IPS-NIHi7 (cell line): ENCODE results near the gene PITX1.
A peak's percentile ranks its signal among the peaks of the same experiment; 100 is the strongest.

Experiments
- DNase-seq: peaks from one replicate; pipeline ENCODE4 v3.0.0; 2012; ENCODE audit warnings: mixed read lengths; ENCODE audit errors: extremely low spot score

Gene PITX1

DNA sequence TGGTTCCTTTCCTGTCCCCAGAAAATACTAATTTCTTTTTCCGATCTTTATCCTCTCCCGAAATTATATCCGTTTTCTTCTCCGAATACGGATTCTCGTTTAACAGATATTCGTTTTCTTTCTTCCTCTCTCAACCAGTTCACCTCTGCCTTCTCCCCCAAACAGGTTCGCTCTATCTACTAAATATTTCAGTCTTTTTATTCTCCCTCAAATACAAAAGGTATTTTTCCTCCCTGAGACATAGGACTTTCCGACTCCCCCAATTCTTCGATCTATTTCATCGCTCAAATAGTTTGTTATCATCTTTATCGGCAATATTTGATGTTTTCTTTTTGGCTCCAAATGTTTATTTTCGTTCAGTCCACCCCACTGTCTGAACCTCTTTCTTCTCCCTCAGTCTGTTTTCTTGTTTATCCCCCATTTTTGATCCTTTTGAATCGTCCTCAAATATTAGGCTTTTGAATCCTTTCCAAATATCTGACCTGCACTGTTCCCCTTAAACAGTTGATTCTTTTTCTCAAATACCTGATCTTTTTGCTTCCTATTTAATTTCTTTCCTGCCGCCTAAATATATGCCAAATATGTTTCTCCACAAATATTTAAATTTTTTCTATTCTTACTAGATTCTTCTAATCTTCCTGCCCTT, 4.4 kb downstream of the PITX1 start:
- no peak for DNase-seq

DNA sequence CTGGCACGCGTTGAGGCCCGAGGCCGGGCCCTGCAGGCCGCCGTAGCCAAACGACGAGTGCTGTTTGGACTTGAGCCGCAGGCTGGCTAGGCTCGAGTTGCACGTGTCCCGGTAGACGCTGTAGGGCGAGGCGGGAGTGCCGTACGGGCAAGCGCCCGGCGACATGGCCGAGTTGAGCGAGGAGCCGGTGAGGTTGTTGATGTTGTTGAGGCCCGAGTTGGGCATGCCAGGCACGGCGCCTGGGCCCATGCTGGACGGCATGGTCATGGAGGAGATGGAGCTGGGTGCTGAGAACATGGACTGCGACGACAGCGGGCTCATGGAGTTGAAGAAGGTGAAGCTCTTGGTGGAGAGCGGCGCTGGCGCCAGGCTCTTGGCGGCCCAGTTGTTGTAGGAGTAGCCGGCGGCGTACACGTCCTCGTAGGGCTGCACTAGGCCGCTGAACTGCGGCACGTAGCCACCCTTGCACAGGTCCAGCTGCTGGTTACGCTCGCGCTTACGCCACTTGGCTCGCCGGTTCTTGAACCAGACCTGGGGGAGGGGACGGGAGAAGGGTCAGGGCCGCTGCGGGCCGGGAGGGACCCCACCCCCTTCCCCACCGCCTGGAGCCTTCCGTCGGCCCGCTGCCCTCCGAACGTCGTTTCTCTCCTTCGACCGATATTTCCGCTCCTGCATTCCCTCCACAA, 5.1 kb downstream of the PITX1 start:
- DNase-seq, result peak; percentile 52

DNA sequence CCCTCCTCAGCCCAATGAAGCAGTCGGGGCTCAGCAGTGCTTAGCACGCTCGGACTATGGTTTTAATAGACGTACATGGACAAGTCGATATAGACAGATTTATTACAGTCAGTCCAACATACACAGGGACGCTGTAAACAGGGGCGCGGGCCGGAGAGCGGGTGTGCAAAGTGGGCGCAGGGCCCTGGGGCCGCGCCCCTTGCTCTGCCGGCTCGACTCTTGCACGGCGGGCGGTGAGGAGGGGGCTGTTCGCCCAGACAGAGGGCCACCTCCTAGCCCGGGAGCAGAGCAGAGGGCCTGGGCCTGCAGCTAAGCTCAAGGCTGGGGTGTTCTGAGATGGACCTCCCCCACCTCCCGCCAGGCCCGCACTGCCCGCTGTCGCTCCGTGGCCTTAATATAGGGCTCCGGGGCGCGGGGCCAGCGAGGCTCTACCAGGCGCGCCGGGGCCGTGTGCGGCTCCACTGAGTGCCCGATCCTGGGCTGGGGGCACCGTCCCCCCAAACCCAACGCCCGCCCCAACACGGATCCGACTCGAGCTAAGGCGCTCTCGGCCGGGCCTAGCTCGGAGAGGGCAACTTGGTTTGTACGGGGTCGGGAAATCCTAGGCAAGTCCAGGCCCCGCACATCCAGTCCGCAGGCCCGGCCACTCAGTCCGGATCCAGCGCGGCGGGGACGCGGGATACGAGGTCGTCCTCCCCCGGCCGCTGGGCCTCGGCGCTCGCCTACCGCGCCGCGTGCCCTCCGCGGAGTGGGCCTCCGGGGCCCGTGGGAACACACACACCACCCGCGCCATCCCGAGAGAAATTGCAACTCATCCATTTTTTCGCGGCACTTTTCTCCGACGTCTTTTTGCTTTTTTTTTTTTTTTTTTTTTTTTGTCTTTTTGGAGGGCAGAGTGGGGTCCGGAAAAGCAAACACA, 6.1 kb downstream of the PITX1 start:
- DNase-seq, result no peak

DNA sequence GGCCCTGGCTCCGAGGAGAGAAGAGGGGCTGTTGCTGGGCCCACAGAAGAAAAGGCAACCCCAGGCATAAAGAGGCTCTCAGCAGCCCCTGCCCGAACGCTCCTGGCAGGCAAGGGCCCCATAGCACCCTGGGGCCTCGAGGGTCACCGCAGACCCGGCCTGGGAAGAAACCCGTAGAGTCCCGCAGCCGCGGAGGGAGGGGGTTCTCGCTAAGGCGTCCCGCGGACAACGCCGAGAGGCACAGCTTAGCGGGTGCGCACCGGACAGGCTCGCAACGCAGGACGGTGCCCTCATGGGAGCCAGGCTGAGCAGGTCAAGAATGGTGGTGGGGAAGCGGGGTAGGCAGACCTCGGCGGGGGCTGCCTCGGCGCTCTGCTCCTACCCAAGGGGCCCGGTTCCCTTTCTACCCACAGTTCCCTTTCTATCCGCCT, 6.7 kb downstream of the PITX1 start:
- no peak for DNase-seq

DNA sequence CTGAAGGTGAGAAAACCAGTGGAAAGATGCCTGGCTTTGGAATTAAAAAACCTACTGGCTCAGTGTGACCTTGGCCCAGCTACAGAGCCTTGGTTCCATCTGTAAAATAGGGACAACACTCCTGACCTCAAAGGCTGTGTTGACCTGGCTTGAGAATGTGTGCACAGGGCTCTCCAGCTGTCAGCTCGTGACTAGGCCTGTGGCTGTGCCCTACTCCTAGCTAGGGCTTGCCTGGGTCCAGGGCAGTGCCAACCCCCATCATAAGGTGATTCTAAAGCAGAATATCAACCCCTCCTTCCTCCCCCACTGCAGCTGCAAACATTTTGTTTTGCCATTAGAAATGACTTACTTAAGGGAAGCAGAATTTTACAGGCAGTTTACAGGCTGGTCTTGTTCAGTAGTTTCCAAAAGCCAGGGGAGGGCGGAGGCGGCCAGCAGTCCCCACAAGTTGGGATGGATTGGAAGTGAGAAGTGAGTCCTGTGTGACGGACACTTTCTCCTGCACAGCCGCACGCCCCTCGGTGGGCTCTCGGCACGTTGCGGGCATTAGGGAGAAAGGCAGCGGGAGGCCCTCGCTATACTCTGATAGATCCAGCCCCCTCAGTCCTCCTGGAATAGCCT, 7.3 kb downstream of the PITX1 start:
- no peak for DNase-seq

DNA sequence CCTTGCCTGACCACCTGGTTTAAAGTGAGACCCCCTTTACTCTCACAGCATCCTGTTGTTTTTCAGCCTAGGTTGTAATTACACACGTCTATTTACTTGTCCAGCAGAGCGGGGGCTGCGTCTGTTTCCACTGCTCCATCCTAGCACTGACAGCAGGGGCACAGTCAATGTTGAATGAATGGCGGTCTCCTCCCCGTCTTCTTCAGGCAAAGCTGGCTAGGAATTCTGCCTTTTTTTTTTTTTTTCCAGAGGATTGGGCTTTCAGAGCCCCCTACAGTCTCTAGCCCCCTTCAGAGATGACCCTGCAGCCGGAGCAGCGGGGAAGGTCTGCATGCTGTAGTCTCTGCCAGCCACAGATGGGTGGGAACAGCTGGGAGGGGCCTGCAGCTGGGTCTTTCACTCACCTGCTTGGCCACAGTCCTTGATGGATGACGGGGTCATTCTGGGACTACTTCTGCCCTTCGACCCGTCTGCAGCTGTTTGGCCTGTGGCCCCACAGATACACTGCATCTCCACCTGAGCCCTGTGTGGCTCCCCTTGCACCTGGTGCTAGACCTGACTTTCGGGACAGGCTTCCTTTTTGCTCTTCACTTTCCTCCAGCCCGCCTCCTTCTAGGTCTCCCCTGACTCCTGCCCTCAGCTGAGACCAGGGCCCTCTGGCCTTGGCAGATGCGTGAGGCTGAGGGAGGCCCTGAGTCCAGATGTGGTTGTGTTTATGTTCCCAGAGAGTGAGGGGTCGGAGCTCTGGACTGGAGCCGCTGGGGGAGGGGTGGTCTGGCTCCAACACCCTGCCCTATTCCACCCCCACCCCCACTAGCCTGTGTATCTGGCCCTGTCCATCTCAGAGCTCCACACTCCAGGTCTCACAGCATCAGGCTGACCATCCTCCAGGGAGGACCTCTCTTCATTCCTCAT, 8.0 kb downstream of the PITX1 start:
- DNase-seq, result no peak

DNA sequence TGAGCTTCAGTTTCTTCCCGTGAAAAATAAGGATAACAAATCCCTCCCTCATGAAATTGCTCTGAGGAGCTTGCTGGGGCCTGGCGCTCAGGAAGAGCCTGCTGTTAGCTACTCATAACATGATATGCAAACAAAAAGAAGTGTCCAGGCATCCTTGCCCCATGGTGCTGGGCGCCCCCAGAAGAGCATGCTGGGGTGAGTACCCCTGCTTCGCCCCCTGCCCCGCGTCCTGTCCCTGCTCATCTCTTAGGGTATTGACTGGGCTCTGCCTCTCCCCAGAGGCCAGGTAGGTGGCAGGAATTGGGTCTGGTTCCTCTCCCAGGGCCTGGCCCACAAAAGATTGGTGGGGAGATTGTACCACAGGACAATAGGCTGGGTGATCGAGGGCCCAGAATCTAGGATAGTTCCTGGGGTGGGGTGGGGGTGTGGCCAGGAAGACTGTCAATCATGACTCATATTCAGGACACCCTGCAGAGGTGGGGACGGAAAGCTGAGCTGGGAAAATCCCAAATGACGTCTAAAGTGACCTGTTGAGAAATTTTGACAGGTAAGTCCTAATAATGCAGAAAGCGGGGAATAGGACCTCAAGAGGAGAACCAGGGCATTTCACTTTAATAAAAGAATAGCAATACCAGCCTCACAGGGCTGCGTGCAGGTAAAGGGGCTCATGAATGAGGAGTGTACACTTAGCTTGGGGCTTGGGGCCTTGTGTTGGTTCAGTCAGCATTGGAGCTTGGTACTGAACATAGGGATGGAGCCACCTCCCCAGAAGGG, 8.9 kb downstream of the PITX1 start:
- no peak for DNase-seq

DNA sequence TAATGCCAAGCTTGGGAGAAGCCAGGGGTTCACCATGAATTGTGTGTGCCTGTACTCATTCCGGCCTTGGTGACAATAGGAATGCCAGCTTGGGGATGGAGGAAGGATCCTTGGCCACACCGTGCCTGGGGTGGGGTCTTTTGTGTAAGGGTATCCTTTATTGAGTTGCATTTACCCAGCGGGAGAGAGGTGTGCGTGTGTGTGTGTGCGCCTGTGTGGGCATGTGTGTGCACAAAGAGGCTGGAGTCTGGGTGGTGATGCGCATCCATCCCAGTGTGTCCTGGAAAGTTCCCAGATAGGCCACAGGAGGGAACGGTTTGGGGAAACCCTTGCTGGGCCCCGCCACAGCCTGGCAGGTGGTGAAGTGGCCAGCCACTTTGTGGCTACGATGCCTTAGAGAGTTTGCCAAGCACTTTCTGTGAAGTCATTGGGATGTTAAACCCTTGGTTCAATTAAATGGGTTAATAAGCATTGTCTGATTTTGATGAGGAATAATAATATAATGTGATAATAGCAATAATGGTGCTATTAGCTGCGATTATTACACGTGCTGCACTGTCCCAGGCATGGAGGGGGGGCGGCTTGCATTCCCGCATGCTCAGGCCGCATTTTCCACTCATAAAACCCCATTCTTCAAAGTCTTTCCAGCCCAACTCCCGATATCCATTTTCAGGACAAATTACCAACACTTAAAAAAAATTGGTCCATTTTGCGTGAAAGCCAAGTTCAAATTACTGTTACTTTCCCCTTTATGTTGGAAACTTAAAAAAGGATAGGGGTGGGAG, 13.7 kb downstream of the PITX1 start:
- no peak for DNase-seq

DNA sequence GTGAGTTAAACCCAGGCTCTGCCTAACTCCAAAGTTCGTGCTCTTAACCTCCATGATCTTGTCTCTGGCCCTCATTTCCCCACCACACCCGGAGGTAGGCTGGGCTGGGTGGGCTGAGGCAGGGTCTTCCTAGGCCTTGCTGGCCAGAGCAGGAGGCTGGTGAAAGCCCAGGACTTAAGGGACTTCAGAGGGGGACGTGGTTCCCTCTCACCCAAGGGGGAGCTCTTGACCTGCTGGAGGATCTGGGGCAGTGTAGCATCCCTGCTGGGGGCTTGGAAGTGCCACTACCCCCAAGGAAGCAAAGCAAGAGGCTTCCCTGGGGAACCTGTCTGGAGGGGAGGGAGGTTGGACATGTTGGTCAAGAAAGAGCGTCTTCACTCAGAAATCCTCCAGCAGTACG, 14.7 kb downstream of the PITX1 start:
- no peak for DNase-seq

DNA sequence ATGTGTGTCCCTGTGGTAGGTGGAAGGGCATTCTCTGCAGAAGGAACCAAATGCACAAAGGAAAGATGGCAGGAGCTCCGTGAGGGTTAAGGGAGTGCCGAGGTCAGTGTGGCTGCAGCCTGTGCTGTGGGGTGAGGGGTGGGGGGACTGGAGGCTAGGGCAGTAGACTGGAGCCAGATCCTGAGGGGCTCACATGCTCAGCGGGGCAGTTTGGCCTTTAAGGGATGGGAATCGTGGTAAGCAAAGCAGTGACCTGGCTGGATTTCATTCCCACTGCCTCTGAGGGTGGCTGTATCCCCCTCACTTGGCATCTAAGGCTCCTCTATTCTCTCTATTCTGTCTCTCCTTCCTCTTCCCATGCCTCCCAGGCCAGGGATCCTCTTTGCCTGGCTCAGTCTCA, 15.6 kb downstream of the PITX1 start:
- no peak for DNase-seq

DNA sequence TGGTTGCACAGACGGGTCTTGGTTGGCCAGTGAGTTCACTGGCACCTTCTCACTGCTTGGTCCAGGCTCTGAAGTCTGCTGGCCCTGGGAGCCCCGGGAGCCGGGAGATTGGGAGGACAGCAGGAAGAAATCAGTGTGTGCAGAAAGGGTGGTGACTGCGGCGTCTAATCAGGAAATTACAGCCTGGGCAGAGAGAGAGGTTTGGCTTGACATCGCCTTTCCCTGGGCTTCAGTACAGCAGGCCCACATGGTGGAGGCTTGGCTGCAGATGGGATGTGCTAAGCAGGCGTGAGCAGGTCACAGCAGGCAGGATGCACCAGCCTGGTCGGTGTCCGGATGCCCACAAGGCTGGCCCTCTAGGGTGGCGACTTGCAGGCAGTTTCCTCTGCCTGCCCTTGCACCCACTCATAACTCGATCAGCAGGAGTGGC, 17.2 kb downstream of the PITX1 start:
- no peak for DNase-seq

DNA sequence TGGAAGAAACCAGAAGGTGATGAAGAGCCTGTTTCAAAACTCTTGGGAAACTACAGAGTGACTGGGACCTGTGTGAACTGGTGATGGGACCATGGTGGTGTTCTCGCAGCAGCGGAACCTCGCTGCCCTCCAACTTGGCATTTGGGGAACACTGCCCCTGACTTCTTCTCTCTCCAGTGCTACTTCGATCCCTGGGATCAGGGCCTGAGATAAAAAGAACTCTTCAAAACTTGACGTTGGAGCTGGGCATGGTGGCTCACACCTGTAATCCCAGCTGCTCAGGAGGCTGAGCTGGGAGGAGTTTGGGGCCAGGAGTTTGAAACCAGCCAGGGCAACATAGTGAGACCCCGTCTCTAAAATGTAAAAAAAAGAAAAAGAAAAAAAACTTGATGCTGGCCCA, 18.1 kb downstream of the PITX1 start:
- no peak for DNase-seq

DNA sequence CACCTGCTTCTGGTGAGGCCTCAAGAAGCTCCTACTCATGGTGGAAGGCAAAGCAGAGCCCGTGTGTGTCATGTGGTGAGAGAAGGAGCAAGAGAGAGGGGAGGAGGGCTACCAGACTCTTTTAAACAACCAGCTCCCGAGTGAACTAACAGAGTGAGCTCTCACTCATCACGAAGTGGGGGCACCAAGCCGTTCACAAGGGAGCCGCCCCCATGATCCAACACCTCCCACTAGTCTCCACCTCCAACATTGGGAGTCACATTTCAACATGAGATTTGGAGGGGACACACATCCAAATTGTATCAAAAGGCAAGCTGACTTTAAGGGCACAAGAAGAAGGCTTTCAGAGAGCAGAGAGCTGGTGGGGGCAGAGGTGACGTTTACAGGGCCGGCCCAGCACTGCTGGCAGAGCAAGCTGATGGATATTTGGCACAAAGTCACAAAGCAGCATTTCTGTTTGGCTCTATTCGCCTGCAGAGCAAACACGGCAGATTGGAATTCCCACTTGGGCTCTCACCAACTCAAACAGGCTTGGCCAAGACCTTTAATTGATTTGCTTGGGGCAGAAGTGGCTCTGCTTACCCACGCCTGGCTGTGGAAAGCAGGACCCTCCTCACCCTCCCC, 20.0 kb downstream of the PITX1 start:
- no peak for DNase-seq

DNA sequence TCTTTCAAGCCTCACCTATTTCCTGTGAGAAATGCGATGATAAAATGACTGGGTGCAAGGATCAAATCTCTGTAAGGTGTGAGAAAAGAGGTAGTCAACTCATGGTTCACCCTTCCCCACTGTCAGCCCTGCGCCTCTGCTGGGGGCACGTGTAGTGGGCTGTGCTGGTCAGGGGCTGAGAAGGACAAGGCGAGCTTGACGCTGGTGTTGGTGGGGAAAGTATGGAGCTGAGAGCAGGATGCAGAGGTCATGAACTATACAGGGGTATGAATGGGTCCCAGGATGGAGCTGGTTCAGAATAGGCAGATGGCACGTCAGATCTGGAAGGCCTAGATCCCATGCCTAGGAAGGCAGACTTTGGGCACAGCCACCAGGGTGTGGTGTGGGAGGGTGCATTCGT, 20.6 kb downstream of the PITX1 start:
- no peak for DNase-seq

DNA sequence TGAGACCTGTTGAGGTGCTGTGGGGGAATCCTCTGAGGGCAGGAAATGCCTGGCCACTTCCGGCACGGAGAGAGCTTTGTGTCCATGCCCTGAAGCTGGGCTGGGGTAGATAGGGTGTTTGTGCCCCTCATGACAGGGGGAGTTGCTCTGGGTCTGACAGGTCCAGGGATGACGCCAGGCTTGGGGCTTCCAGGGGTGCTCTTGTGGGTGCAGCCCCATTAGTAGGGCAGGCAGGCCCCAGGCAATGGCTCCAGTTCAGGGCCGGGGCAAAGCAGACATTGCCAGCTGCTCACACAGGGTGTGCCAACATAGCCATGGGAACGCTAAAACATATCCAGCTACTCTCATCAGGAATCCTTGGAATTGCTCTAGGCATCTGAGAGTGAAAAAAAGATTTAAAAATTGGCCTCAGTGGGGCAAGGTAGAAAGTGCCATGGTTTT, 21.1 kb downstream of the PITX1 start:
- DNase-seq, result no peak

DNA sequence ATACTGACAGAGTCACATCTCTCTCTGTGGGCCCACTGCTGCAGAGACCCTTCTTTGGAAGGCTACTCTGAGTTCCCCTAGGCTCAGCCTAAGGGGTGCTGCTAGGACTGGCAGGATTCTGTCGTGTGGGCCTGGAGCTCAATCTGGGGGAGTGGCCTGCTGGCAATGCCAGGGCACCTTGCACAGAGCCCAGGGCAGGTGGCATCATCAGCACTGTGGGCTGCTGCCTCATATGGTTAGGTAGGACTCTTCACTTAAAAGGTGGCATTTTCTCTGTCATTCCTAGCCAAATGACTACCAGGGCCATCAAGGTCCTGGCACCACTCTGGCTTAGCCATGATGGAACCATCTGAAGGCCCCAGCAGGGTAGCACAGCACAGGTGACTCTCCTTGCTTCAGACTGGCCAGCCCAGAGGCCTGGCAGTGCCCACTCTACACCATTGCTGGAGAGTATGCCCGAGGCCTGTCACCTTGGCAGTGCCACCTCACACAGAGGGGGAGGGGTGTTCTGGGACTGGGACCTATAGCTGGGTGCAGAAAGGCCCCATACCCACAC, 21.9 kb downstream of the PITX1 start:
- DNase-seq, result no peak

DNA sequence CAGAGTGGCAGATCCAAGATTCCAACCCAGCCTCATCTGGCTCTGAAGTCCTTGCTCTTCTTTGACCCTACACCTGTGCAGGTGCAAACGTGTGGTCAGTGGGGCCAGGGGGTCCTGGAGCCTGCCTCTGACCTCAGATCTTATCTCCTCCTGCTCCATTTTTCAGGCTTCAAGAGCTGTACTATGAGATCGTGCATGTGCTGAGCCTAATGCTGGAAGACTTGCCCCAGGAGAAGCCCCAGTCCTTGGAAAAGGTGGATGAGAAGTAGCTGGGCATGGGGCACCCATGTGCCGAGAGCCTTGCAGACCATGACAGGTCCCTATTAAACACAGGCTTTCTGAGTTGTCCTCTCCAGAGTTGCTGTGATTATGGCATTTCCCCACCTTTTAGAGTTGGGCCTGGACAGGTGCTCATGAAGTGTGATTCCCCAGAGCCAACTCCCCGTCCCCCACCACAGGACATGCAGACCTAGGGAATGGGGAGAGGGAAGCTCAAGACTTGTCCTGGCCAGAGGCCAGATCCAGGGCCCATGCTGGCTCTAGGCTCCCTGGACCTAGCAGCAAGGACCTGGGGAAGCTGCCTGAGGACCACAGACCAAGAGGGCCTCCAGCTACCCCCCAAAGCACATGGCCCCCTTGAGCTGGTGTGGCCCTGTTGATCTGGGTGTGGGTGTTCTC, 22.5 kb downstream of the PITX1 start:
- DNase-seq, result no peak
